HEK293 (cell line): ENCODE data around the gene ZBTB14.

Source experiments
- ZBTB1 ChIP-seq: fragments of 450-650 bp; formaldehyde crosslinking; IDR thresholded peaks from 2 replicates; pipeline ENCODE4 v1.5.1; 2016; ENCODE audit warnings: missing biosample characterization, missing genetic modification characterization
- ZBTB8A ChIP-seq: fragments of 450-650 bp; formaldehyde crosslinking; IDR thresholded peaks from 2 replicates; pipeline ENCODE4 v1.5.1; 2016; ENCODE audit warnings: missing biosample characterization, missing genetic modification characterization
- ZNF10 ChIP-seq: fragments of 450-650 bp; formaldehyde crosslinking; IDR thresholded peaks from 2 replicates; pipeline ENCODE4 v1.5.1; 2017; ENCODE audit warnings: missing biosample characterization, missing genetic modification characterization
- ZNF174 ChIP-seq: fragments of 450-650 bp; formaldehyde crosslinking; IDR thresholded peaks from 2 replicates; pipeline ENCODE4 v1.5.0; 2017; ENCODE audit warnings: missing biosample characterization, mild to moderate bottlenecking, missing genetic modification characterization
- ZNF184 ChIP-seq: fragments of 450-650 bp; IDR thresholded peaks from 2 replicates; pipeline ENCODE4 v1.5.1; 2018; ENCODE audit warnings: missing biosample characterization, mild to moderate bottlenecking, missing genetic modification characterization
- ZNF24 ChIP-seq: fragments of 450-650 bp; formaldehyde crosslinking; IDR thresholded peaks from 2 replicates; pipeline ENCODE4 v1.5.1; 2016; ENCODE audit warnings: missing biosample characterization, missing genetic modification characterization
- ZNF350 ChIP-seq: fragments of 450-650 bp; formaldehyde crosslinking; IDR thresholded peaks from 2 replicates; pipeline ENCODE4 v1.5.0; 2017; ENCODE audit warnings: missing biosample characterization, mild to moderate bottlenecking, missing genetic modification characterization
- ZNF549 ChIP-seq: fragments of 450-650 bp; IDR thresholded peaks from 2 replicates; pipeline ENCODE4 v1.5.1; 2018; ENCODE audit warnings: missing biosample characterization, missing genetic modification characterization, mild to moderate bottlenecking, inconsistent platforms, moderate library complexity
- TF ChIP-seq, protein P1 (sequence below): fragments of 450-650 bp; formaldehyde crosslinking; IDR thresholded peaks from 2 replicates; pipeline ENCODE4 v1.5.1; 2016; ENCODE audit warnings: missing biosample characterization, missing genetic modification characterization
- TF ChIP-seq, protein P2 (sequence below): sonication (generic); formaldehyde crosslinking; IDR thresholded peaks from 2 replicates; pipeline ENCODE4 v1.8.1; 2022; ENCODE audit warnings: mild to moderate bottlenecking, moderate library complexity, missing genetic modification reagents
- TF ChIP-seq, protein P3 (sequence below): fragments of 450-650 bp; formaldehyde crosslinking; IDR thresholded peaks from 2 replicates; pipeline ENCODE4 v1.5.1; 2016; ENCODE audit warnings: missing biosample characterization, missing genetic modification characterization

DNA sequence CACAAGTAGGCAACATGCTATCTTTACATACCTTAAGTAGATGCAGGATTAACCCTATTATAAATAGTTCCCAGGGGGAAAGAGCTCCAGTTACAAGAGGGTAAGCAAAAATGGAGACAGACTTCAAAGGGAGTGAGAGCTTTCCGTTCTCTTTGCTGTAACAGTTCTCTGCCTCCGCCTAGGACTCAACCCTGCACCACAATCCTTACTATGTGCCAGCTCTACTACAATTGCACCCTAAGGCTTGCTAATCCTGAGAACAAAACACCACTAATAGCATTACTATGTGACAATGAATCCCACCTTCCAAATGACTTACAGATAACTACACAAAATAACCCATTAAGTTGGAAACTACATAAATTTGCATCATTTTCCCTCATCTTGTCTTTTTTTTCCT, 7.7 kb downstream of the ZBTB14 start:
- TF ChIP-seq, protein P1, sequence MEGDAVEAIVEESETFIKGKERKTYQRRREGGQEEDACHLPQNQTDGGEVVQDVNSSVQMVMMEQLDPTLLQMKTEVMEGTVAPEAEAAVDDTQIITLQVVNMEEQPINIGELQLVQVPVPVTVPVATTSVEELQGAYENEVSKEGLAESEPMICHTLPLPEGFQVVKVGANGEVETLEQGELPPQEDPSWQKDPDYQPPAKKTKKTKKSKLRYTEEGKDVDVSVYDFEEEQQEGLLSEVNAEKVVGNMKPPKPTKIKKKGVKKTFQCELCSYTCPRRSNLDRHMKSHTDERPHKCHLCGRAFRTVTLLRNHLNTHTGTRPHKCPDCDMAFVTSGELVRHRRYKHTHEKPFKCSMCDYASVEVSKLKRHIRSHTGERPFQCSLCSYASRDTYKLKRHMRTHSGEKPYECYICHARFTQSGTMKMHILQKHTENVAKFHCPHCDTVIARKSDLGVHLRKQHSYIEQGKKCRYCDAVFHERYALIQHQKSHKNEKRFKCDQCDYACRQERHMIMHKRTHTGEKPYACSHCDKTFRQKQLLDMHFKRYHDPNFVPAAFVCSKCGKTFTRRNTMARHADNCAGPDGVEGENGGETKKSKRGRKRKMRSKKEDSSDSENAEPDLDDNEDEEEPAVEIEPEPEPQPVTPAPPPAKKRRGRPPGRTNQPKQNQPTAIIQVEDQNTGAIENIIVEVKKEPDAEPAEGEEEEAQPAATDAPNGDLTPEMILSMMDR = no peak
- no peak for TF ChIP-seq ZNF549 (tag by site-specific recombination)
- TF ChIP-seq, protein P2, sequence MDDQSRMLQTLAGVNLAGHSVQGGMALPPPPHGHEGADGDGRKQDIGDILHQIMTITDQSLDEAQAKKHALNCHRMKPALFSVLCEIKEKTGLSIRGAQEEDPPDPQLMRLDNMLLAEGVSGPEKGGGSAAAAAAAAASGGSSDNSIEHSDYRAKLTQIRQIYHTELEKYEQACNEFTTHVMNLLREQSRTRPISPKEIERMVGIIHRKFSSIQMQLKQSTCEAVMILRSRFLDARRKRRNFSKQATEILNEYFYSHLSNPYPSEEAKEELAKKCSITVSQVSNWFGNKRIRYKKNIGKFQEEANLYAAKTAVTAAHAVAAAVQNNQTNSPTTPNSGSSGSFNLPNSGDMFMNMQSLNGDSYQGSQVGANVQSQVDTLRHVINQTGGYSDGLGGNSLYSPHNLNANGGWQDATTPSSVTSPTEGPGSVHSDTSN = no peak
- TF ChIP-seq ZNF10 = no peak
- no peak for TF ChIP-seq ZNF184 (tag by site-specific recombination)
- TF ChIP-seq, protein P3, sequence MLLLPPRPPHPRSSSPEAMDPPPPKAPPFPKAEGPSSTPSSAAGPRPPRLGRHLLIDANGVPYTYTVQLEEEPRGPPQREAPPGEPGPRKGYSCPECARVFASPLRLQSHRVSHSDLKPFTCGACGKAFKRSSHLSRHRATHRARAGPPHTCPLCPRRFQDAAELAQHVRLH (tag by site-specific recombination) = no peak
- TF ChIP-seq ZNF350 = no peak
- no peak for TF ChIP-seq ZBTB8A (tag by site-specific recombination)
- TF ChIP-seq ZNF24 (tag by site-specific recombination) = no peak
- TF ChIP-seq ZNF174 (tag by site-specific recombination) = no peak
- no peak for TF ChIP-seq ZBTB1 (tag by site-specific recombination)
